ENCODE data around the gene RANBP3L.
"Not testable (repeated sequence)": the region's sequence is repeated elsewhere in the genome, so short reads cannot be mapped to it uniquely, and the experiment has no call there.

RANBP3L gene

GRCh38 chr5:36301858-36302603 is at the start of gene RANBP3L:
RANBP3L (minus strand) TSS chr5:36301902; CDS start chr5:36301416, 486 bp downstream.
- DNase-seq, result peak in 3 of 58 donors; percentile 38 to 66 (median 50)

DNA sequence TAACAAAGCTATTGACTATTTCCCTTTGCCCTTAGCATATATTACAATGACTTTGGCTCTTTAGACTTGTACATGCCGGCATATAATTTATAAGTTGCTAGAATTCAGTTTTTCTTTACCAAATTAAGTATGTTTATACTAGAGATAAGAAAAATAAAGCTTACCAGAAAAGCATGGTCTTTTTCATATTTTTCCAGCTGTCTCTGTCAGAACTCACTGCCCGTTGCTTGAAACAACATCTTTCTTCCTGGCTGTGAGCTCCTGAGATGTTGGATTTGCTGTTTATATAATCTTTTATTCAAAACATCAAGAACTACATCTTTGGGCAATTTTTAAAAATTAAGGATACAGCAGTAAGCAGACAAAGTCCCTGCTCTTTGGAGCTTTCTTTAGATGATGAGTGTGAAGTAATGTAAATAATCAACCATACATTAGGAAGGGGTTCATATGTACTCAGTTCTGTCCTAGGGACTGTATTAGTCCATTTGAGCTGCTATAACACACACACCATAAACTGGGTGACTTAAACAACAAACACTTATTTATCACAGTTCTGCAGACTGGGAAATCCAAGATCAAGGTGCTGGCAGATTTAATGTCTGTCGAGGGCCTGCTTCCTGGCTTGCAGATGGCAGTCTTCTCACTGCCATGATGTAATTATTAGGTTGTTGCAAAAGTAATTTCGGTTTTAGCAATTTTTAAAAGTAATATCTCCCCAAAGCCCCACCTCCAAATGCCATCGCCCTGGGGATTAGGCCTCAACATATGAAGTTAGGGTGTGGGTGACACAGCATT is 45.4 kb upstream of the RANBP3L start:
- no peak for DNase-seq

DNA sequence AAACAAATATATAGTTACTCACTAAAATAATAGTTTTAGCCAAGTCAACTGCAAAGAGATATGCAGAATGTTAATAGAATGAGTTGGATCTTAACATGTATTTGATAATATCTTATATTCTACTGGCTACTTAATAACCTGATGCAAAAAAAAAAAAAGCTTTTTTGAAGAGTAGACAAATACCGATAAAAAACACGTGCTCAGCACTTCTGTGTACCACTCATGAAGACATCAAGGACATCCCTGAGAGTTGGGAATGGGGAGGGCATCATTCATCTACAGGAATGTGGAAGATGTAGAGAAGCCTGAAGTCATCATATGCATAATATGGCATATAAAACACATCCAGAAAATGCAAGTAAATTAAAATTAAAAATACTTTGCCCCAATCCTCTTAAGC is 43.2 kb upstream of the RANBP3L start:
- DNase-seq, result no peak

DNA sequence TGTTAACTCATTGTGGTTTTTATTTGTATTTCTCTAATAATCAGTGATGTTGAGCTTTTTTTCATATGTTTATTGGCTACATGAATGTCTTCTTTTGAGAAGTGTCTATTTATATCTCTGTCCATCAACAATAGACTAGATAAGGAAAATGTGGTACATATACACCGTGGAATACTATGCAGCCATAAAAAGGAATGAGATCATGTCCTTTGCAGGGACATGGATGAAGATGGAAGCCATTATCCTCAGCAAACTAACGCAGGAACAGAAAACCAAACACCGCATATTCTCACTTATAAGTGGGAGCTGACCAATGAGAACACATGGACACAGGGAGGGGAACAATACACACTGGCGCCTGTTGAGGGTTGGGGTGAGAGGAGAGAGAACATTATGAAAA is 40.0 kb upstream of the RANBP3L start:
- not testable (repeated sequence) for DNase-seq

DNA sequence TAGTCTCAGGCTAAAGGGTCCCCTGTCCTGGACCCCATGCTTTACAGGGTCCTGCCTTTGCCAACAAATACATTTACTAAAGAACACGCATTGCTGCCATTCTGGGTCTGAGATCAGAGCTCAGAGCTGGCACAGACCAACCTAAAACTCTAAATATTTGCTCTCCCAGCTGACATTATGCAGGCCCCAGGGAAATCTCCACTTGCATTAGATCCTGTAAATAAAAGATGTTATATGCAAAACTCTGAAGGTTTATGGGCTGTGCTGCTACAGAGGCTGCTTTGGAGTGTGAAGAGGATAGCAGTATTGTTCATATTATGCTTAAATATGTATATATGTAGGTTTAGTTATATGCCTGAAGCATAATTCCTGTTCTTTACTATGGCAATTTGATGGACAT is 35.9 kb upstream of the RANBP3L start:
- DNase-seq, result no peak

DNA sequence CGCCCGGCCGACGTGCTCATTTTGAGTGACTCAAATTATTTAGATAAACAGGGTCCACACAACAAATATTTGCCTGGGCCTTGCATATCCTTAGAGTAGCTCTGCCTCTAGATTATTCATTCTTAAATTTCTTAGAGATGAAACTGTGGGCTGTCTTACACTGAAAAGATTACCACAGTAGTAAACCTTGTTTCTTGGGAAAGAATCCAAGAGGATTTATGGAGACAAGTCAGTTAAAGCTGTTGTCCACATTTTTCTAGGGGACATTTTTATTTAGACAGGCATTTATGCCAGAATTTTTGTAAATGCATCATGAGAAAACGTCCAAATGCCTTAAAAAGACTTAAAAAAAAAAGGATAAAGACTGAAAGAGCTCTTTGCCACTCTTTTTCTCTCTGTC is 32.6 kb upstream of the RANBP3L start:
- DNase-seq, result no peak

DNA sequence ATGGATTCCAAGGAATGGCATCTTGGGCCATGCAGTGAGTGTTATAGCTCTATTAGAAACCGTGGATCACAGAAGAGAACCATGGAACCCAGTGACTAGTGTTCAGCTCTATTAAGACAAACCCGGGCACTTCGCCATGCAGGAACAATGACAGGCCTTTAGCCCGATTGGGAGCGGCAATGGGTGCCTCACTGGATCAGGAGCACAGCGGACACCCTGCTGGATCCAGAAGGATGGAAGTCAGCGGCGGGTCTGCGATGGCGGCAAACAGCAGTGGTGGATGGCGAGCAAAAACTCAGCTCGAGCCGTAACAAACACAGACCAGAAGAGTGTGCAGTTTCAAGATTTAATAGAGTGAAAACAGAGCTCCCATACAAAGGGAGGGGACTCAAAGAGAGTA is 31.0 kb upstream of the RANBP3L start:
- DNase-seq, result not testable (repeated sequence)

DNA sequence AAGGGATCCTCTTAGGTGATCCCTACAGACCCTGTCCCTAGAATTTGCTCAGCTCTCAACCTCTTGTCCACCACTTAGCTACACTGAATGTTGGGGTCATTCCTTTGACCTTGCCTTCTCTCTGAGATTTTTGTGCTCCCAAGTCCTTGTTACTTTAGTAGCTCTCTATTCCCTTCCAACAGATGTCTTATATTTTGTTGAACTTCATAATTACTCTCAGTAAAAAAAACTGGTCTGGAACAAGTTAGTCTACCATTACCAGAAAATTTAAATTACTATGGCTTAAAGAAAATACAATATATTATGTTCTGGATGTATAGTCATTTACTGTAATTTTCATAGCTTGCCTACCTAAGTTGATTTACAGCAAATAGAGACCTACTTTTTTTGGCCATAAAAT is 23.5 kb upstream of the RANBP3L start:
- no peak for DNase-seq

DNA sequence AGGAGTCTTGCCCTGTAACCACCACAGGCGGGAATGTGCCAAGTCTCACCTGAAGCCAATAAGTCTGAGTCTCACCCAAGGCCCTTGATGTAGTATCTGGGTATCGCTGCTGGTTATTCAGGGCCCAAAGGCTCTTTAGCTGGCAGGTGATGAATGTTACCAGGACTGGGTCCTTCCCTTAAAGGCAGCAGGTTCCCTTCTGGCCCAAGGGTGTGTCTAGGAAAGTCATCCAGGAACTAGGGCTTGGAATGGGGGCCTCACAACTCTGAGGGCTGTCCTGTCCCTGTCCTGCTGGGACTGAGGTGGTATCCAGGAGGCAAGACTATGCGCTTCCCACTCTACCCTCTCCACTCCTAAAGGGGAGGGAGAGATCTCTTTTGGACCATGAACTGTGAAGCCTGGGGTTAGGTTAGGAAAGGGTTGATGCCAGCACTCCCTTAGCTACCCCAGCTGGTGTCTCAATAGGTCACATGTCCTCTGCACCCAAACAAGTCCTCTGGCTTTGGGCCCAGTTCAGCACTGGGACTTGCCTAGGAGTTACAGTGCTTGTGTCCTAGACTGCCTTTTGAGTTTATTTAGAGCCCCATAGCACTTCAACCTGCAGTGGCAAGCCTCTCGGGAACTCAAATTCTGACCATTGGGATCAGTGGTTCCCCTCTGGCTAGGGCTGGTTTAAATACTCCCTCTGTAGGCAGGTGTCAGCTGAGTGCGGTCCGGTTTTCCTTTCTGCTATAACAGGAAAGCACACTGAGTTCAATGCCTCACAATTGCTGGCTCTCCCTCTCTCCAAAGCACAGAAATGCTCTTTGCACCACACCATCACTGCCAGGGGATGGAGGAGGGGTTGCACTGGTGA is 22.5 kb upstream of the RANBP3L start:
- peak in 3 of 58 donors; percentile 5 to 19 (median 11) for DNase-seq

GRCh38 chr5:36312953-36313672 is 11.4 kb upstream of the RANBP3L start:
- no peak for DNase-seq

GRCh38 chr5:36311956-36312355 is 10.3 kb upstream of the RANBP3L start:
- no peak for DNase-seq

GRCh38 chr5:36310138-36310537 is 8.4 kb upstream of the RANBP3L start:
- DNase-seq, result no peak

DNA sequence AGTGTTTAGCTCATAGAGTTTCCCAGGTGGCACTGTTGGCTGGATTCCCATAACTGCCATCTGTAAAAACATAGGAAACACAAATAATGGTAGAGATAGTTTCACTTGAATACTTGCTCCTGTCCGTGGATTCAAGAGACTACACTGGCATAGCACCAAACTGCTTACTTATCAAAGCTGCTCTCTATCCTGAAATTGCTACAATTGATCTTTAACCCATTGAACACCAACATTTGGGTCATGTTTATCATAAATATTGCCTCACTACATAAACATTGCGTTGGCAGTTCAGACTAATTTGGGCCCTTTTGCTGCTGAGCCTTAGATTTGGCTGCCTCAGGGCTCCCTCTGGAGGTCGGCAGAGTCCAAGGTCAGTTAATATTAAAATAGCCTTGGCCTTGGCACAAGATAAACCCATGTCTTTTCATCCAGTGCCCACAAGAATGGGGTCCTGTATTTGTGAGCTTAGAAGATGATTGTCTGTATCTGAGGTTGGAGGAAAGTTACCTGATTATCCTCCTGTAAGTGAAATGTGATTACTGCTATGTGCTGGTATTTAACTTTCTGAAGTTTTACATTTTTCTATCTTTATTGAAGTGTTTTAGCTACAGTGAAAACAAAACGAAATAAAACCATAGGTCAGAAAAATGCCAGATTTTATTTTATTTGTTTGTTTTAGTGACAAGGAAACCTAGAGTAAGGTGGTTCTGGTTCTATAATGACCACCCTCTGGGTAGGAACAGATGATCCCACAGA is 4.0 kb upstream of the RANBP3L start:
- DNase-seq, result peak in 25 of 58 donors; percentile 2 to 63 (median 23)

DNA sequence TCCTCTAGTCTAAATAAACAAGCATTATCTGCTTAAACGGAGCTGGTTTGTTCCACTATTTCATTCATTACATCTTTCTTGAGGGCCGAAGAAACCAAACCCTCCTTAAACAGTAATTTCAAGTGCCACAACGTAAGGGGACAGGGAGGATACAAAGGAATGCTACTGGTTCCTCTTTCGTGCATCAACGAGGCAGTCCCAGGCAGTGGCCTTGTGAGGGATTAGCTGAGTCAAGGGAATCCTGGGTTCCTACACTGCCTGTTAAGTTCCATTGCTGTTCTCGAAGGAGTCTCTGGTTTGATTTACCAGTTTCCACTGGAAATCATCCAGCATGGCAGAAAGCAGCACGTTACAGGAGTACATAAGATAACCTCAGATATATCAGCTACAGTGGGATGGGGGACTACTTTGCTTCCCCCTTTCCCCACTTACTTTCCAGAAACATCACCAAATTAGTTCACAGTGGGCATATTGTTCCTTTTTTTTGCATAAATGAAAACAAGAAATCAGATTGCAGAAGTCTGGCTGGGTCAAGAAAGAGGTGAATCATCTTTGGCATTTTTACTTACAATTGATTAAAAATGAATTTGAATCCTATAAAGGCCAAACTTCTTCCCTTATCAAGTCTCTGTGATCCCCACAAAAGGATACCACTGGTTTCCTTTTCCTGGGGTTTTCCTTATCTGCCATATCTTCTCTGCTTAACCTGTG is 2.5 kb upstream of the RANBP3L start:
- no peak for DNase-seq

DNA sequence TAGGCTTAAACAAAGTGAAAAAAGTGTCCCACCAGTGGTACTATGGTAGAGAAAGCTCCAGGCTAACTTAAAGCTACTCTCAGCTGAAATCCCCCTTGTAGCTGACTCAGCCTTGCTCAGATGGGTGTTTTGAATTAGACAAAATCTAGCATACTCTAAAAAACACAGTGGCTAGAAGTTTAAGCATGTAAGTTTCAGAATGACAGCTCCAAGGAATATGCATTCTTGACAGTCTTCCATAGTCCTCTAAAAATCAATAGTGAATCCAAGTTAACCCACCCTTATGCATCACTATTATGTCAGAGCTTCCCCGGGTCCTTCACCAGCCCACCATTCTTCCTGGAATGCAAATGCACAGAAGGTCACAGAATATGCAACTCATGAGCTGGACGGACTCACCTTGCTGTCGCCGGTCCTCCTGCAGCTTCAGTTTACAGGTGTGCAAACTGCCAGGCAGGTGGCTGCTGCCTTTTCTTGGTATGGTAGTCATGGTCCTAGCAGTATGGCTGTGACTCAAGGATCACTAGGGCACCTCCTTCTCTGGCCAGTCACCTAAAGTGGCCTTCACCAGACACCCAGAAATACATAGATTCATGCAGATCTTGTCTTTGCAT is 668 bp downstream of the RANBP3L start:
- no peak for DNase-seq

DNA sequence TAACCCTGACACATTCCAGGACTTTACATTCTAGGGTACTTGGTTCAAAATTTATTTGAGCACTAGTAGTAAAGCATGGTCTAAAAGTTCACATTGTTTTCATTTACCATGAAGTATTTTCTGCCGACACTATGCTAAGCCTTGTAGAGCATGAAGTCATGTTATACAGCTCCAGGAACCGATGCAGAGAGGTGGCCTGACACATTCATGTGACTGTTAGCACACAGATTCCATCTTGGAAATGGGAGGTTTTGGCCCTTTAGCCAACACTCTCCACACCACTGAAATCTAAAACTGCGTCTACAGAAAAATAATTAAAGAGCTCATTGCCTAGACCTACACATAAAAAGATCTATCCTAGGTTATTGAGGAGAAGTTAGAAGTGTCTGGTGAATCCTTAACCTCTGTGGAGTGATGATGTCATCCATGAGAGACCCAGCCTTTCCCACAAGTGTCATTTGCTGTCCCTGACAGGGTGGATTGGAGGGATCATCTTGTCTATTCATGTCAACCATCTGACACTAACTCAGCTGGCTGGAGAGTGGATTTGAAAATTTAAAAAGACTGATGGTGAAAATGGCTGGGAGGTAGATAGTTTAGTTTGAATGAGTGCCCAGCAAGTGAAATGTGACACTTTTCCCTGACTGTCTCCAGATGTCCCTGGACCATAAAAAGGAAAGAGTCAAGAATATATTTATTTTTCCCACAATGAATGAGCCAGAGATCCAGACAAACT is 1.3 kb downstream of the RANBP3L start:
- no peak for DNase-seq

GRCh38 chr5:36298552-36298951 is 3.1 kb downstream of the RANBP3L start:
- no peak for DNase-seq

- DNase-seq, result no peak
Observed at GRCh38 chr5:36297653-36298052, 4.0 kb downstream of the RANBP3L start.
